ENCODE results near the gene BMERB1.

BMERB1 gene

GRCh38 chr16:15594711-15595320 is 160.4 kb downstream of the BMERB1 start:
- Histone ChIP-seq H3K36me3 (ENCODE audit: control insufficient read depth in 4 of 4, insufficient read depth in 4 of 4, low read length in 3 of 4) (peaks cover 17 to 59% (median 42%) of the 10 kb centered on the region in 4 experiments), H3K27ac (ENCODE audit: insufficient read depth in 1 of 2, low read depth in 1 of 2, low read length in 2 of 2, poor library complexity in 1 of 2, severe bottlenecking in 2 of 2) (no peak overlapping the region)
- no peak for DNase-seq

DNA sequence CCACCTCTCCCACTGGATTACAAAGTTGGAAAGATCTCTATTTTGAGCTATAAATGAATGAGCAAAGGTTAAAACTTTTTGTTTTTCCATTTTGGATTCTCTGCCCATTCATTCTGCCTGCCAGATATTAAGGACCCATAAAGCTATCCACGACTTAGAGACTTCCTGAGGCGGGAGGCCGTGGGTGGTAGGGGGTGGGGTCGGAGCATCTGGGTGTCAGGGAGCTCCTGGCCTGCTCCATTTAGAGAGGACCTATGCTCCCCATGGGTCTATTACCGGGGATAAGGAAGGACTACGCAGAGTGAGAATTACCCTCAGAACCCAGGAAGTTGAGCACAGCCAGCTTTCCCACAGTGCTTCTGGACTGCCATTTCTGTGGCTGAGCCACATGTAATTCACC is 162.7 kb downstream of the BMERB1 start:
- ChIA-PET POLR2A (no interaction called here), CTCF (interaction anchor here (1.0 to 1.5 kb wide), 2 partner anchors 10 to 25 kb away, joined by 3 read pairs; no protein-coding TSS in a partner anchor)
- no peak for DNase-seq
- 94% methylated on average over 6 of the region's 6 CpGs for whole genome bisulfite sequencing (ENCODE audit: insufficient coverage)
- Histone ChIP-seq H3K4me1 (ENCODE audit: control extremely low read depth in 1 of 4, control insufficient read depth in 4 of 4, insufficient read depth in 4 of 4, low read length in 3 of 4) (peaks cover 0 to 20% (median 16%) of the 10 kb centered on the region in 4 experiments), H3K4me3 (ENCODE audit: control insufficient read depth in 1 of 7, extremely low read depth in 1 of 7, insufficient read depth in 4 of 7, low read depth in 2 of 7, low read length in 6 of 7) (no peak overlapping the region), H3K9me3 (ENCODE audit: control extremely low read depth in 1 of 5, control insufficient read depth in 4 of 5, insufficient read depth in 2 of 5, low read depth in 1 of 5, low read length in 4 of 5) (no peaks in the 10 kb centered on the region), H3K27me3 (replicated peaks in 2 of 5; ENCODE audit: control insufficient read depth in 4 of 5, insufficient read depth in 5 of 5, low read length in 4 of 5) (no peaks in the 10 kb centered on the region), H3K27ac (ENCODE audit: insufficient read depth in 1 of 2, low read depth in 1 of 2, low read length in 2 of 2, poor library complexity in 1 of 2, severe bottlenecking in 2 of 2) (no peak overlapping the region), H3K36me3 (ENCODE audit: control insufficient read depth in 4 of 4, insufficient read depth in 4 of 4, low read length in 3 of 4) (peaks cover 22 to 82% (median 63%) of the 10 kb centered on the region in 4 experiments)

More at GRCh38 chr16:15594711-15595320, 160.4 kb downstream of the BMERB1 start:
- CTCF ChIA-PET: interaction anchor here (1.1 kb wide), 1 partner anchor 44 kb away, joined by 4 read pairs; no protein-coding TSS in a partner anchor
- Histone ChIP-seq H3K9me3 (ENCODE audit: control extremely low read depth in 1 of 5, control insufficient read depth in 4 of 5, insufficient read depth in 2 of 5, low read depth in 1 of 5, low read length in 4 of 5) (no peaks in the 10 kb centered on the region), H3K4me1 (ENCODE audit: control extremely low read depth in 1 of 4, control insufficient read depth in 4 of 4, insufficient read depth in 4 of 4, low read length in 3 of 4) (peaks cover 4 to 34% (median 32%) of the 10 kb centered on the region in 4 experiments), H3K27me3 (replicated peaks in 2 of 5; ENCODE audit: control insufficient read depth in 4 of 5, insufficient read depth in 5 of 5, low read length in 4 of 5) (no peaks in the 10 kb centered on the region), H3K4me3 (ENCODE audit: control insufficient read depth in 1 of 7, extremely low read depth in 1 of 7, insufficient read depth in 4 of 7, low read depth in 2 of 7, low read length in 6 of 7) (no peak overlapping the region)
- WGBS (ENCODE audit: insufficient coverage): 98% methylated on average over 5 of the region's 6 CpGs
- POLR2A ChIA-PET: no interaction called here

DNA sequence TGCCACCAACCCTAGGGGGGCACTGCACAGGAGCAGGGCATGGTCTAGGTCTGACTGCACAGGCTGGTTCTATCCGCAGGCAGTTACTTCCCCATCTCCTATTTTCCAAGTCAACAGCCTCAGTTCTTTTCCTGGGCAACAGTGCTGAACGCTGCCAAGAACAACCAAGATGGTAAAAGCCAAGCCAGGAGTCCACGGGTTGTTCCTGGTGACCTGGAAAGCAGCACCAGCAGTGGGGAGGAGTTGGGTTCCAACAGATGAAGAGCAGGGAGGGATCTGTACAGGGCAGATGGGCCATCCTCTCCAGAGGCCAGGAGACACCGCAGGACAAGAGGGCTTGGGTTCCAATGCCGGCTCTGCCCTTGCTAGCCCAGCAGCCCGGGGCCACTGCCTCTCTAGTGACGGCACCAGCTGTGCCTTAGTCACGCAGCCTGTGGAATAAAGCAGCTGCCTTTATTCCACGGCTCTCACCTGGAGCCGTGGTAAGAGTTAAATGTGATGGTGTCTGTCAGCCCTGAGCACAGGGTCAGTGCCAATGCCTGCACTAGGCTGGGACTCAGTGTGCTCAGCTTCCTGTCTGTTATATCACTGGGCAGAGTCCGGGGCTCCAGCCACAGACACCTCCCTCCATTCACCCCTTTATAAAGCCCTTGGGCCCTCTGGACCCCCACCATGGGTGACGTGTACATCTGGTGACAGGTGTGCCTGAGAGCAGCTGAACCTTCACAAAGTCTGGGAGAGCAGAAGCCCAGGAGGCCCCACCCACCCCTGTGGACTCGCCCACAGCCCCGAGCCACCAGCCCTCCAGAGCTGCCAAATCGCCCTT is 163.6 kb downstream of the BMERB1 start:
- Histone ChIP-seq H3K36me3 (ENCODE audit: control insufficient read depth in 4 of 4, insufficient read depth in 4 of 4, low read length in 3 of 4) (peaks cover 25 to 91% (median 67%) of the 10 kb centered on the region in 4 experiments), H3K9me3 (ENCODE audit: control extremely low read depth in 1 of 5, control insufficient read depth in 4 of 5, insufficient read depth in 2 of 5, low read depth in 1 of 5, low read length in 4 of 5) (no peaks in the 10 kb centered on the region), H3K4me1 (ENCODE audit: control extremely low read depth in 1 of 4, control insufficient read depth in 4 of 4, insufficient read depth in 4 of 4, low read length in 3 of 4) (peaks cover 0 to 11% (median 6%) of the 10 kb centered on the region in 4 experiments), H3K27ac (ENCODE audit: insufficient read depth in 1 of 2, low read depth in 1 of 2, low read length in 2 of 2, poor library complexity in 1 of 2, severe bottlenecking in 2 of 2) (no peak overlapping the region), H3K4me3 (ENCODE audit: control insufficient read depth in 1 of 7, extremely low read depth in 1 of 7, insufficient read depth in 4 of 7, low read depth in 2 of 7, low read length in 6 of 7) (no peak overlapping the region), H3K27me3 (replicated peaks in 2 of 5; ENCODE audit: control insufficient read depth in 4 of 5, insufficient read depth in 5 of 5, low read length in 4 of 5) (no peaks in the 10 kb centered on the region)
- no peak for DNase-seq
- ChIA-PET CTCF (interaction anchor here (1.0 to 1.5 kb wide), 2 partner anchors 9 to 24 kb away, joined by 3 read pairs; no protein-coding TSS in a partner anchor), POLR2A (no interaction called here)
- WGBS (ENCODE audit: insufficient coverage): 98% methylated on average over 13 of the region's 15 CpGs

- Histone ChIP-seq H3K9me3 (ENCODE audit: control extremely low read depth in 1 of 5, control insufficient read depth in 4 of 5, insufficient read depth in 2 of 5, low read depth in 1 of 5, low read length in 4 of 5) (no peaks in the 10 kb centered on the region), H3K4me3 (ENCODE audit: control insufficient read depth in 1 of 7, extremely low read depth in 1 of 7, insufficient read depth in 4 of 7, low read depth in 2 of 7, low read length in 6 of 7) (no peak overlapping the region), H3K27ac (ENCODE audit: insufficient read depth in 1 of 2, low read depth in 1 of 2, low read length in 2 of 2, poor library complexity in 1 of 2, severe bottlenecking in 2 of 2) (no peak overlapping the region), H3K4me1 (ENCODE audit: control extremely low read depth in 1 of 4, control insufficient read depth in 4 of 4, insufficient read depth in 4 of 4, low read length in 3 of 4) (peaks cover 0 to 5% (median 0%) of the 10 kb centered on the region in 4 experiments), H3K27me3 (replicated peaks in 2 of 5; ENCODE audit: control insufficient read depth in 4 of 5, insufficient read depth in 5 of 5, low read length in 4 of 5) (no peaks in the 10 kb centered on the region), H3K36me3 (ENCODE audit: control insufficient read depth in 4 of 4, insufficient read depth in 4 of 4, low read length in 3 of 4) (peaks cover 30 to 96% (median 71%) of the 10 kb centered on the region in 4 experiments)
- POLR2A ChIA-PET: no interaction called here
- CTCF ChIA-PET: no interaction called here
- DNase-seq: no peak
- WGBS (ENCODE audit: insufficient coverage): 97% methylated on average over 10 of the region's 17 CpGs
These were observed 164.3 kb downstream of the BMERB1 start for GRCh38 chr16:15598648-15599190.

DNA sequence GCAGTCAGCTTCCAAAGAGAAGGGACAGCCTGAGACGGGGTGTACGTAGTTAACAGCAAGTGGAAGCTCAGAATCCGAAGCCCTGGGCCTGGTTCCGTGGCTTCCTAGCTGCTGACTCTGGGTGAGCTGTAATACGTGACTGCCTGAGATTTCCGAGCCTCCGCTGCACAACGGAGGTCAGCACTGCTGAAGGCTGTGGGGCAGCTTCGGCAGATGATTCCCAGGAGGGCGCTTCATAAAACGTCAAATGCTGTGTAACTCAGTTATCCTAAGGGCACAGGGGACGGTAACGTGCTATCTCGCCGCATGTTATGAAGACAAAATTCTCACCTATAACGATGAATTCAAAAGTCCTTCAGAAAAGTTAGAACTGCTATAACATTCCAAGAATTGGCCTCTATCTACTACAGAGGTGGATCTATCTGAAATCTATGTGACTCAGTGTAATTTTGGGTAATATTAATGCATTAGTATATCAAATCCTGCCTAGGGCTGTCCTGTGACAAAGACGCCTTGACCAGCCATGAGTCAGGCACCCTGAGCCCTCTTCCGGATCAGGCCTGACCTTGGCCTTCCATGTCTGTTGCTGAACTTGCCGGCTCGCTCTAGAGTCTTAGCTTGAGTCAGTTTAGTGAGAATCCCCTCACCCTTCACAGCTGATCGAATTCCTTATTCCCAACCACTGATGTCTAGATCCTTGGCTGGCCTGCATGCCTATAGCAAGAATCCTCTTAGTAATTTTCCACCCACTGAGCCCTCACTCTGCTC is 165.1 kb downstream of the BMERB1 start:
- CTCF ChIA-PET: interaction anchor here (1.0 kb wide), 1 partner anchor 24 kb away, joined by 3 read pairs; no protein-coding TSS in a partner anchor

GRCh38 chr16:15601212-15601879 is 167.0 kb downstream of the BMERB1 start:
- H3K27ac ChIP-seq (ENCODE audit: insufficient read depth in 1 of 2, low read depth in 1 of 2, low read length in 2 of 2, poor library complexity in 1 of 2, severe bottlenecking in 2 of 2): no peak overlapping the region
- peaks cover 34 to 98% (median 75%) of the 10 kb centered on the region in 4 experiments for H3K36me3 ChIP-seq (ENCODE audit: control insufficient read depth in 4 of 4, insufficient read depth in 4 of 4, low read length in 3 of 4)
- DNase-seq: no peak
- no peaks in the 10 kb centered on the region for H3K27me3 ChIP-seq (replicated peaks in 2 of 5; ENCODE audit: control insufficient read depth in 4 of 5, insufficient read depth in 5 of 5, low read length in 4 of 5)
- no peaks in the 10 kb centered on the region for H3K4me1 ChIP-seq (ENCODE audit: control extremely low read depth in 1 of 4, control insufficient read depth in 4 of 4, insufficient read depth in 4 of 4, low read length in 3 of 4)
- WGBS (ENCODE audit: insufficient coverage): 99% methylated on average over 9 of the region's 9 CpGs
- H3K9me3 ChIP-seq (ENCODE audit: control extremely low read depth in 1 of 5, control insufficient read depth in 4 of 5, insufficient read depth in 2 of 5, low read depth in 1 of 5, low read length in 4 of 5): no peaks in the 10 kb centered on the region
- no peak overlapping the region for H3K4me3 ChIP-seq (ENCODE audit: control insufficient read depth in 1 of 7, extremely low read depth in 1 of 7, insufficient read depth in 4 of 7, low read depth in 2 of 7, low read length in 6 of 7)
- POLR2A ChIA-PET: no interaction called here
- CTCF ChIA-PET: interaction anchor here (1.0 to 1.4 kb wide), 3 partner anchors 11 to 174 kb away, joined by 3 to 4 read pairs (median 4); no protein-coding TSS in a partner anchor

More for the DNA sequence above, 165.1 kb downstream of the BMERB1 start:
- Histone ChIP-seq H3K9me3 (ENCODE audit: control extremely low read depth in 1 of 5, control insufficient read depth in 4 of 5, insufficient read depth in 2 of 5, low read depth in 1 of 5, low read length in 4 of 5) (no peaks in the 10 kb centered on the region), H3K4me1 (ENCODE audit: control extremely low read depth in 1 of 4, control insufficient read depth in 4 of 4, insufficient read depth in 4 of 4, low read length in 3 of 4) (peaks cover 0 to 3% (median 0%) of the 10 kb centered on the region in 4 experiments), H3K36me3 (ENCODE audit: control insufficient read depth in 4 of 4, insufficient read depth in 4 of 4, low read length in 3 of 4) (peaks cover 37 to 97% (median 76%) of the 10 kb centered on the region in 4 experiments), H3K4me3 (ENCODE audit: control insufficient read depth in 1 of 7, extremely low read depth in 1 of 7, insufficient read depth in 4 of 7, low read depth in 2 of 7, low read length in 6 of 7) (no peak overlapping the region), H3K27ac (ENCODE audit: insufficient read depth in 1 of 2, low read depth in 1 of 2, low read length in 2 of 2, poor library complexity in 1 of 2, severe bottlenecking in 2 of 2) (no peak overlapping the region), H3K27me3 (replicated peaks in 2 of 5; ENCODE audit: control insufficient read depth in 4 of 5, insufficient read depth in 5 of 5, low read length in 4 of 5) (no peaks in the 10 kb centered on the region)
- POLR2A ChIA-PET: no interaction called here
- no peak for DNase-seq
- 98% methylated on average over 17 of the region's 21 CpGs for WGBS (ENCODE audit: insufficient coverage)
